H1 (cell line): ENCODE data around the gene NPR1. TPM values are rescaled to one million over a fixed set of nuclear protein-coding genes. Genes with fewer than 3 reads are reported as not detected.

Source experiments
- ASH2L ChIP-seq: fragments of 200-600, 300-600 bp; sonication (generic); IDR thresholded peaks from one replicate; pipeline ENCODE4 v1.7.1; 2017; ENCODE audit warnings: low read length
- ATF2 ChIP-seq: IDR thresholded peaks from 2 replicates; pipeline ENCODE4 v1.6.1; 2012; ENCODE audit warnings: low read length, inconsistent platforms
- BACH1 ChIP-seq: IDR thresholded peaks from 2 replicates; pipeline ENCODE4 v1.6.1; 2012; ENCODE audit warnings: low read length, improper control_type of control experiment
- CBX8 ChIP-seq: fragments of 300-800, 300-1000 bp; sonication (generic); IDR thresholded peaks from 2 replicates; pipeline ENCODE4 v1.7.1; 2016; ENCODE audit warnings: low read depth, low read length, borderline replicate concordance
- CEBPB ChIP-seq: IDR thresholded peaks from 2 replicates; pipeline ENCODE4 v1.6.1; 2012; ENCODE audit warnings: low read depth, low read length
- CHD2 ChIP-seq: IDR thresholded peaks from 2 replicates; pipeline ENCODE4 v1.6.1; 2012; ENCODE audit warnings: low read length, improper control_type of control experiment
- CREB1 ChIP-seq: IDR thresholded peaks from 2 replicates; pipeline ENCODE4 v1.6.1; 2012; ENCODE audit warnings: inconsistent platforms
- CTCF ChIP-seq, 3 experiments: IDR thresholded peaks; 1 replicate in 2 of 3; 2 replicates in 1 of 3; pipeline versions ENCODE4 v1.5.1 to v1.6.1; 2011; ENCODE audit warnings: low read length in 3 of 3, mild to moderate bottlenecking in 3 of 3, inconsistent platforms in 2 of 3, low read depth in 1 of 3, moderate library complexity in 1 of 3; ENCODE audit not compliant: insufficient read depth in 1 of 3; ENCODE audit errors: control extremely low read depth in 1 of 3
- E2F6 ChIP-seq: IDR thresholded peaks from 2 replicates; pipeline ENCODE4 v1.6.1; 2012; ENCODE audit warnings: inconsistent platforms
- KDM4A ChIP-seq: IDR thresholded peaks from one replicate; pipeline ENCODE4 v1.7.1; 2012; ENCODE audit warnings: low read depth, mild to moderate bottlenecking, moderate library complexity, low read length, inconsistent platforms; ENCODE audit not compliant: severe bottlenecking
- KDM5A ChIP-seq: fragments of 200-600 bp; IDR thresholded peaks from 2 replicates; pipeline ENCODE4 v1.7.1; 2012; ENCODE audit warnings: mild to moderate bottlenecking, low read length, inconsistent platforms, mixed read lengths
- MAX ChIP-seq: IDR thresholded peaks from 2 replicates; pipeline ENCODE4 v1.6.1; 2012; ENCODE audit warnings: inconsistent platforms
- PHF8 ChIP-seq: fragments of 200-600 bp; sonication (generic); conservative IDR thresholded peaks from 2 replicates; pipeline ENCODE4 v1.7.1; 2012; ENCODE audit warnings: low read depth, mild to moderate bottlenecking, inconsistent platforms, low read length, moderate library complexity
- RXRA ChIP-seq: IDR thresholded peaks from 2 replicates; pipeline ENCODE4 v1.6.1; 2011; ENCODE audit warnings: low read depth, mild to moderate bottlenecking, low read length, moderate library complexity; ENCODE audit not compliant: insufficient read depth
- SAP30 ChIP-seq: fragments of 300-600 bp; sonication (generic); IDR thresholded peaks from 2 replicates; pipeline ENCODE4 v1.7.1; 2012; ENCODE audit warnings: low read length, moderate library complexity, mild to moderate bottlenecking, inconsistent platforms; ENCODE audit not compliant: insufficient read depth, insufficient replicate concordance
- SIN3A ChIP-seq, 2 experiments: IDR thresholded peaks in 1 of 2; conservative IDR thresholded peaks in 1 of 2; 2 replicates each; pipeline ENCODE4 v1.6.1; 2011 to 2012; ENCODE audit warnings: low read length in 2 of 2, improper control_type of control experiment in 1 of 2, low read depth in 1 of 2, mild to moderate bottlenecking in 1 of 2
- SP2 ChIP-seq: IDR thresholded peaks from 2 replicates; pipeline ENCODE4 v1.6.1; 2012; ENCODE audit warnings: mild to moderate bottlenecking, low read length, inconsistent platforms
- TAF1 ChIP-seq: IDR thresholded peaks from 2 replicates; pipeline ENCODE4 v1.6.1; 2011; ENCODE audit warnings: mild to moderate bottlenecking, low read depth, low read length
- TEAD4 ChIP-seq: IDR thresholded peaks from 2 replicates; pipeline ENCODE4 v1.6.1; 2012; ENCODE audit warnings: low read depth, low read length, inconsistent platforms, mixed read lengths
- polyA plus RNA-seq, 7 experiments: library from polyadenylated mRNA; depleted of rRNA in 3 of 7; stranded (reverse) in 5 of 7; unstranded in 2 of 7; fragments of >200 nt in 5 of 7; fragments of 200-250 nt in 2 of 7; gene quantifications; 1 replicate in 5 of 7; 2 replicates in 1 of 7; 4 replicates in 1 of 7; pipeline versions ENCODE4 v1.2.1 to v1.2.3, GENCODE V29; 2011 to 2013; ENCODE audit warnings: missing spikeins in 2 of 7, mixed read lengths in 2 of 7
- total RNA-seq: library from RNA; stranded (reverse); fragmentation: NEBNext Ultra II Directional; extraction: Animal tissue kit (Norgen Biotek cat#: 25700); gene quantifications from 2 replicates; pipeline ENCODE4 v1.2.1, GENCODE V29; 2021

The NPR1 gene
- total and polyA plus RNA-seq, 2 of the 8 experiments (the other 6 are each of a cell fraction or from before 2014, with no cell fraction given) = 11.7 to 13.2 TPM

- TF ChIP-seq SP2 (no peak), CTCF (IDR thresholded peaks at IDR 0.05; ENCODE audit: control extremely low read depth in 1 of 3, insufficient read depth in 1 of 3, low read depth in 1 of 3, low read length in 3 of 3) (no peak), RXRA (no peak), TAF1 (0 out of 2 replicates have a peak, but pooled peaks have one; percentile 38), CREB1 (no peak), SIN3A (conservative IDR thresholded peaks at IDR 0.05 in 1 of 2, IDR thresholded peaks at IDR 0.05 in 1 of 2; ENCODE audit: low read depth in 1 of 2, low read length in 2 of 2) (peak in 1 of 2 experiments; percentile 41; a peak in 1 of 4 replicates), TEAD4 (peak; percentile 95), KDM5A (no peak), ATF2 (no peak), MAX (peak; percentile 74; the same call in 1 of the 2 replicates), SAP30 (no peak), PHF8 (no peak), ASH2L (no peak), E2F6 (0 out of 2 replicates have a peak, but pooled peaks have one; percentile 14), BACH1 (peak; percentile 84), KDM4A (peak; percentile 2), CHD2 (no peak), CEBPB (no peak), CBX8 (no peak)
These were observed 18.9 kb downstream of the NPR1 start (continued) for GRCh38 chr1:153697191-153698019.
